ENCODE data around the gene INSRR. TPM values are rescaled to one million over a fixed set of nuclear protein-coding genes. Genes with fewer than 3 reads are reported as not detected.

The INSRR gene
- total RNA-seq, 4 donors from 2014 or later: not detected

GRCh38 chr1:156874572-156875340 is 15.8 kb upstream of the INSRR start:
- 86% methylated on average over 16 of the region's 16 CpGs for WGBS
- H3K9me3 ChIP-seq: no peaks in the 10 kb centered on the region
- H3K27me3 ChIP-seq: peaks cover 0 to 34% (median 0%) of the 10 kb centered on the region in 4 donors
- H3K4me3 ChIP-seq: no peak overlapping the region
- H3K36me3 ChIP-seq: no peaks in the 10 kb centered on the region
- DNase-seq (ENCODE audit: extremely low spot score): no peak
- no peak overlapping the region for H3K27ac ChIP-seq (replicated peaks in 1 of 4)
- intact Hi-C loops (cut with DNase I): no loop called here
- TF ChIP-seq POLR2AphosphoS5 (IDR thresholded peaks at IDR 0.05) (no peak), POLR2A (IDR thresholded peaks at IDR 0.05; ENCODE audit: low read depth) (no peak), CTCF (IDR thresholded peaks at IDR 0.05) (no peak), EP300 (IDR thresholded peaks at IDR 0.05) (no peak)
- H3K4me1 ChIP-seq: no peaks in the 10 kb centered on the region

GRCh38 chr1:156874142-156874541 is 15.2 kb upstream of the INSRR start:
- WGBS: 88% methylated on average over 5 of the region's 5 CpGs
- Histone ChIP-seq H3K4me3 (no peak overlapping the region), H3K27me3 (peaks cover 0 to 32% (median 0%) of the 10 kb centered on the region in 4 donors), H3K27ac (replicated peaks in 1 of 4) (no peak overlapping the region), H3K4me1 (no peaks in the 10 kb centered on the region), H3K36me3 (no peaks in the 10 kb centered on the region), H3K9me3 (no peaks in the 10 kb centered on the region)
- TF ChIP-seq EP300 (IDR thresholded peaks at IDR 0.05) (no peak), POLR2AphosphoS5 (IDR thresholded peaks at IDR 0.05) (no peak), POLR2A (IDR thresholded peaks at IDR 0.05; ENCODE audit: low read depth) (no peak), CTCF (IDR thresholded peaks at IDR 0.05) (no peak)
- intact Hi-C loops (cut with DNase I): no loop called here
- DNase-seq (ENCODE audit: extremely low spot score): no peak

- Histone ChIP-seq H3K36me3 (no peaks in the 10 kb centered on the region), H3K27me3 (peaks cover 0 to 28% (median 0%) of the 10 kb centered on the region in 4 donors), H3K4me1 (no peaks in the 10 kb centered on the region), H3K9me3 (no peaks in the 10 kb centered on the region), H3K4me3 (no peak overlapping the region), H3K27ac (replicated peaks in 1 of 4) (no peak overlapping the region)
- no peak for DNase-seq (ENCODE audit: extremely low spot score)
- WGBS: 83% methylated on average over 12 of the region's 18 CpGs
- intact Hi-C loops (cut with DNase I): no loop called here
- TF ChIP-seq EP300 (IDR thresholded peaks at IDR 0.05): no peak
- TF ChIP-seq POLR2A (IDR thresholded peaks at IDR 0.05; ENCODE audit: low read depth): no peak
- TF ChIP-seq CTCF (IDR thresholded peaks at IDR 0.05): no peak
- no peak for TF ChIP-seq POLR2AphosphoS5 (IDR thresholded peaks at IDR 0.05)
Observed at GRCh38 chr1:156873659-156874058, 14.7 kb upstream of the INSRR start.

GRCh38 chr1:156869455-156869854 is 10.5 kb upstream of the INSRR start:
- Histone ChIP-seq H3K27me3 (peaks cover 0 to 38% (median 0%) of the 10 kb centered on the region in 4 donors), H3K4me3 (no peak overlapping the region), H3K36me3 (no peaks in the 10 kb centered on the region), H3K27ac (replicated peaks in 1 of 4) (no peak overlapping the region), H3K4me1 (no peaks in the 10 kb centered on the region), H3K9me3 (no peaks in the 10 kb centered on the region)
- 94% methylated on average over 7 of the region's 9 CpGs for whole genome bisulfite sequencing
- intact Hi-C loops (cut with DNase I): no loop called here
- TF ChIP-seq POLR2A (IDR thresholded peaks at IDR 0.05; ENCODE audit: low read depth) (no peak), EP300 (IDR thresholded peaks at IDR 0.05) (no peak), CTCF (IDR thresholded peaks at IDR 0.05) (no peak), POLR2AphosphoS5 (IDR thresholded peaks at IDR 0.05) (no peak)
- no peak for DNase-seq (ENCODE audit: extremely low spot score)

Data from esophagus muscularis mucosa (tissue), 4 donors.